Glutamatergic neuron (in vitro differentiated cells): Measurements from ENCODE around the gene RPL3. TPM values are rescaled to one million over a fixed set of nuclear protein-coding genes. Genes with fewer than 3 reads are reported as not detected.

Experiments
- DNase-seq: peaks from one replicate; pipeline ENCODE4 v3.0.0; 2022
- H3K27ac Mint-ChIP-seq: one replicate; pipeline ENCODE4 v1.8.0; 2020; ENCODE audit warnings: mild to moderate bottlenecking, mixed read lengths, inconsistent platforms; ENCODE audit not compliant: unreplicated experiment
- H3K27me3 Mint-ChIP-seq: one replicate; pipeline ENCODE4 v1.8.0; 2020; ENCODE audit warnings: mild to moderate bottlenecking, moderate library complexity, mixed read lengths, inconsistent platforms; ENCODE audit not compliant: unreplicated experiment
- H3K36me3 Mint-ChIP-seq: one replicate; pipeline ENCODE4 v1.8.0; 2020; ENCODE audit warnings: mild to moderate bottlenecking, mixed read lengths, inconsistent platforms; ENCODE audit not compliant: unreplicated experiment
- H3K4me1 Mint-ChIP-seq: one replicate; pipeline ENCODE4 v1.8.0; 2020; ENCODE audit warnings: mild to moderate bottlenecking, low read depth, mixed read lengths, inconsistent platforms; ENCODE audit not compliant: unreplicated experiment
- H3K4me3 Mint-ChIP-seq: one replicate; pipeline ENCODE4 v1.8.0; 2020; ENCODE audit warnings: mild to moderate bottlenecking, mixed read lengths, inconsistent platforms; ENCODE audit not compliant: unreplicated experiment
- H3K9me3 Mint-ChIP-seq: one replicate; pipeline ENCODE4 v1.8.0; 2020; ENCODE audit warnings: mild to moderate bottlenecking, moderate library complexity, mixed read lengths, inconsistent platforms; ENCODE audit not compliant: unreplicated experiment
- CTCF ChIP-seq: fragments of 200-600 bp; sonication (generic); IDR thresholded peaks from one replicate; pipeline ENCODE4 v1.5.0; 2021; ENCODE audit not compliant: partially characterized antibody, unreplicated experiment
- total RNA-seq: library from RNA; stranded (reverse); fragmentation: NEBNext Ultra II Directional; extraction: Animal tissue kit (Norgen Biotek cat#: 25700); gene quantifications from one replicate; pipeline ENCODE4 v1.2.1, GENCODE V29; 2021; ENCODE audit not compliant: unreplicated experiment

The RPL3 gene
- total RNA-seq, 1 donor from 2014 or later, result 1,061 TPM

- H3K36me3 Mint-ChIP-seq, result no peaks in the 10 kb centered on the region
- peak overlapping the region; percentile 83 for H3K27ac Mint-ChIP-seq
- H3K4me1 Mint-ChIP-seq, result peaks cover 39% of the 10 kb centered on the region
- DNase-seq, result no peak
- H3K27me3 Mint-ChIP-seq, result peaks cover 25% of the 10 kb centered on the region
- TF ChIP-seq CTCF, result no peak
- peaks cover 10% of the 10 kb centered on the region for H3K9me3 Mint-ChIP-seq
- peak overlapping the region; percentile 55 for H3K4me3 Mint-ChIP-seq
Measured at GRCh38 chr22:39364714-39365491, 45.5 kb upstream of the RPL3 start.

GRCh38 chr22:39363751-39364515, 44.5 kb upstream of the RPL3 start:
- Mint-ChIP-seq H3K36me3 (no peaks in the 10 kb centered on the region), H3K4me3 (peak overlapping the region; percentile 40), H3K4me1 (peaks cover 41% of the 10 kb centered on the region), H3K27me3 (peaks cover 25% of the 10 kb centered on the region), H3K27ac (peak overlapping the region; percentile 83), H3K9me3 (peaks cover 10% of the 10 kb centered on the region)
- TF ChIP-seq CTCF, result no peak
- DNase-seq, result no peak

- Mint-ChIP-seq H3K27me3 (peaks cover 26% of the 10 kb centered on the region), H3K36me3 (no peaks in the 10 kb centered on the region), H3K27ac (peak overlapping the region; percentile 85), H3K4me1 (peaks cover 40% of the 10 kb centered on the region), H3K4me3 (peak overlapping the region; percentile 43), H3K9me3 (peaks cover 13% of the 10 kb centered on the region)
- TF ChIP-seq CTCF, result no peak
- no peak for DNase-seq
Measured at GRCh38 chr22:39362932-39363331, 43.5 kb upstream of the RPL3 start.

GRCh38 chr22:39362271-39362670, 42.8 kb upstream of the RPL3 start:
- no peak overlapping the region for H3K4me3 Mint-ChIP-seq
- peaks cover 23% of the 10 kb centered on the region for H3K27me3 Mint-ChIP-seq
- H3K9me3 Mint-ChIP-seq, result peaks cover 13% of the 10 kb centered on the region

More at GRCh38 chr22:39362271-39362670, 42.8 kb upstream of the RPL3 start:
- TF ChIP-seq CTCF, result no peak
- DNase-seq, result peak; percentile 53
- peaks cover 39% of the 10 kb centered on the region for H3K4me1 Mint-ChIP-seq
- H3K27ac Mint-ChIP-seq, result peak overlapping the region; percentile 85
- no peaks in the 10 kb centered on the region for H3K36me3 Mint-ChIP-seq
